ENCODE results near the gene NAV1. TPM values are rescaled to one million over a fixed set of nuclear protein-coding genes. Genes with fewer than 3 reads are reported as not detected.

Gene NAV1
- total and polyA plus RNA-seq, 10 donors: 1.1 to 37.2 (median 20.3) TPM

DNA sequence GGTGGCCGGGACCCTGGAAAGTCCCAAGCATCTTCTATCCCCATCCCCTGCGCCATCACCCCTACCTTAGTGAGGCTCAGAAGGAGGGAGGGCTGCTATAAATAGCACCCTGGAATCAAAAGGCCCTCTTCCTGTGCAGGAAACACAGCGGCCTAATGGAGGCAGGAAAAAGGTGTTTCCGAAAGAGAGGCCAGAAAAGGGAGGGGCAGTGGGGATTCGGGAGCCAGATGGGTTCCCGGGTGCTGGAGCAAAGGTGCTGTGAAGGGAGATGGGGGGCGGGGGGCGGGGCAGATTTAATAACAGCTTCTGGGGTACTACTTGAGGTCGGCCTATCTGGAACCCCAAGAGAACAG is 16.6 kb downstream of the NAV1 start:
- intact Hi-C loops (cut with DNase I; ENCODE audit: low total_unique reads): loop anchor here (5.0 kb wide), 2 partner anchors 147 to 237 kb away; no protein-coding TSS in a partner anchor
- Histone ChIP-seq H3K4me1 (peaks cover 0 to 49% (median 11%) of the 10 kb centered on the region in 6 donors), H3K36me3 (no peaks in the 10 kb centered on the region), H3K27me3 (replicated peaks in 1 of 7) (peaks cover 0 to 8% (median 0%) of the 10 kb centered on the region in 7 donors), H3K27ac (no peak overlapping the region), H3K4me3 (no peak overlapping the region), H3K9me3 (no peaks in the 10 kb centered on the region)
- WGBS, 5 donors: 19 to 30% (median 25%) methylated on average over 9 of the region's 9 CpGs
- no peak for DNase-seq
- no peak for TF ChIP-seq POLR2A (IDR thresholded peaks at IDR 0.05)
- TF ChIP-seq, protein P1, sequence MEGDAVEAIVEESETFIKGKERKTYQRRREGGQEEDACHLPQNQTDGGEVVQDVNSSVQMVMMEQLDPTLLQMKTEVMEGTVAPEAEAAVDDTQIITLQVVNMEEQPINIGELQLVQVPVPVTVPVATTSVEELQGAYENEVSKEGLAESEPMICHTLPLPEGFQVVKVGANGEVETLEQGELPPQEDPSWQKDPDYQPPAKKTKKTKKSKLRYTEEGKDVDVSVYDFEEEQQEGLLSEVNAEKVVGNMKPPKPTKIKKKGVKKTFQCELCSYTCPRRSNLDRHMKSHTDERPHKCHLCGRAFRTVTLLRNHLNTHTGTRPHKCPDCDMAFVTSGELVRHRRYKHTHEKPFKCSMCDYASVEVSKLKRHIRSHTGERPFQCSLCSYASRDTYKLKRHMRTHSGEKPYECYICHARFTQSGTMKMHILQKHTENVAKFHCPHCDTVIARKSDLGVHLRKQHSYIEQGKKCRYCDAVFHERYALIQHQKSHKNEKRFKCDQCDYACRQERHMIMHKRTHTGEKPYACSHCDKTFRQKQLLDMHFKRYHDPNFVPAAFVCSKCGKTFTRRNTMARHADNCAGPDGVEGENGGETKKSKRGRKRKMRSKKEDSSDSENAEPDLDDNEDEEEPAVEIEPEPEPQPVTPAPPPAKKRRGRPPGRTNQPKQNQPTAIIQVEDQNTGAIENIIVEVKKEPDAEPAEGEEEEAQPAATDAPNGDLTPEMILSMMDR (IDR thresholded peaks at IDR 0.05 in 8 of 11, conservative IDR thresholded peaks at IDR 0.05 in 3 of 11): no peak
- TF ChIP-seq POLR2AphosphoS5 (IDR thresholded peaks at IDR 0.05): peak in 1 of 3 donors; percentile 80

DNA sequence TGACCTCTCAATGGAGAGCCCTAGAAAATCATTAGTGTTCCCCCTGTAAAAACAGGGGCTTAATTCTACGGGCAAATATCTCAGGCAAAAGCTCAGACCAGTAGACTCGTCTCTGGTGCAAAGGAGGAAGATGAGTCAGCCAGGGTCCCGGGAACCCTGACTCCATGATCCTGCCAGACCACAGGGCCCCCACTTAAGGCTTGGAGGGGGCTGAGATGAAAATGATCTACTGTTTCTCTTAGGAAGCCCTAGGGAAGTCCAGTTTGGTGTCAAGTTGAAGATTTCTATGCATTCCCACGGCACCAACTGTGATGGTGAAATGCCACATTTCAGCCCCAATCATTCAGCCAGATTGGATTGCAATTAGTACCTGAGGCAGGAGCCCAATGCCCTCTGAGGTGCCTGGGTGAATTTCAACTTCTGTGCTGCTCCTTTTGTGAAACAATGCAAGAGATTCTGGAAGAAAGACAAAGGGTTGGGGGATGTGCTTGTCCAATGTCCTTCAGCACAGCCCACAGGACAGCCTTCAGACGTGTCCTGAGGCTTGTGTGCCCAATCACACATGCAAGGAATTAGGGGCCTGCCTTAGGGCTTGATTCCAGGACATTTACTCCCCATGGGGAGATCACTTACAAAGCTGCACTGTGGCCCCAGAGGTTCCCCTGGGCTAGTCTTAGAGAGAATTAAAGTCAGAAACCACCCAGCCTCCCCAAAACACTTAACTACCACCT is 18.1 kb downstream of the NAV1 start:
- WGBS, 5 donors: 48 to 60% (median 52%) methylated on average over 5 of the region's 5 CpGs
- Histone ChIP-seq H3K4me3 (no peak overlapping the region), H3K27me3 (replicated peaks in 1 of 7) (peaks cover 0 to 8% (median 0%) of the 10 kb centered on the region in 7 donors), H3K27ac (no peak overlapping the region), H3K36me3 (no peaks in the 10 kb centered on the region), H3K4me1 (peaks cover 0 to 49% (median 15%) of the 10 kb centered on the region in 6 donors), H3K9me3 (no peaks in the 10 kb centered on the region)
- intact Hi-C loops (cut with DNase I; ENCODE audit: low total_unique reads): loop anchor here (5.0 kb wide), 2 partner anchors 145 to 235 kb away; no protein-coding TSS in a partner anchor
- TF ChIP-seq, protein P1 (IDR thresholded peaks at IDR 0.05 in 8 of 11, conservative IDR thresholded peaks at IDR 0.05 in 3 of 11): no peak
- TF ChIP-seq POLR2A (IDR thresholded peaks at IDR 0.05) (no peak), POLR2AphosphoS5 (IDR thresholded peaks at IDR 0.05) (no peak)
- DNase-seq: no peak

DNA sequence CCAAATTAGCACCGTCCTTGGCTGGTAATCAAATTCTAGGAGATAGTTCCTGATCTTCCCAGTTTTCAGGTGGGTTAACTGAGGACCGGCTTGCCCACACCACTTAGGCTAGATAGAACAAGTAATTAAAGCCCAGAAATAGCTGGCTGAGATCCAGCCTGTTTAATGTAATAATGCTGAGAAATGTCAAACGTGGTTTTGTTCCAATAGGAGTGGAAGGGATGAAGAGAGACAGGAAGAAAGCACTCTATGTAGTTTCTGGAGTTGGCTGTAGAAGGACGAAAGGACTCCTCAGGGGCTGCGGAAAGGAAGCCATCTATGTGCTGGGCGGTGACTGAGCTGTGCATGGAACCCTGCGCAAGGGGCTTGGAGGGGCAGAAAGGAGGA is 18.6 kb downstream of the NAV1 start:
- Histone ChIP-seq H3K4me3 (no peak overlapping the region), H3K36me3 (no peaks in the 10 kb centered on the region), H3K27ac (no peak overlapping the region), H3K27me3 (replicated peaks in 1 of 7) (peaks cover 0 to 8% (median 0%) of the 10 kb centered on the region in 7 donors), H3K4me1 (peaks cover 0 to 48% (median 15%) of the 10 kb centered on the region in 6 donors), H3K9me3 (no peaks in the 10 kb centered on the region)
- intact Hi-C loops (cut with DNase I; ENCODE audit: low total_unique reads): loop anchor here (5.0 kb wide), 2 partner anchors 145 to 235 kb away; no protein-coding TSS in a partner anchor
- no peak for TF ChIP-seq POLR2AphosphoS5 (IDR thresholded peaks at IDR 0.05)
- no peak for TF ChIP-seq POLR2A (IDR thresholded peaks at IDR 0.05)
- TF ChIP-seq, protein P1 (IDR thresholded peaks at IDR 0.05 in 8 of 11, conservative IDR thresholded peaks at IDR 0.05 in 3 of 11): no peak
- WGBS, 5 donors: 50 to 63% (median 53%) methylated on average over 7 of the region's 7 CpGs
- no peak for DNase-seq

DNA sequence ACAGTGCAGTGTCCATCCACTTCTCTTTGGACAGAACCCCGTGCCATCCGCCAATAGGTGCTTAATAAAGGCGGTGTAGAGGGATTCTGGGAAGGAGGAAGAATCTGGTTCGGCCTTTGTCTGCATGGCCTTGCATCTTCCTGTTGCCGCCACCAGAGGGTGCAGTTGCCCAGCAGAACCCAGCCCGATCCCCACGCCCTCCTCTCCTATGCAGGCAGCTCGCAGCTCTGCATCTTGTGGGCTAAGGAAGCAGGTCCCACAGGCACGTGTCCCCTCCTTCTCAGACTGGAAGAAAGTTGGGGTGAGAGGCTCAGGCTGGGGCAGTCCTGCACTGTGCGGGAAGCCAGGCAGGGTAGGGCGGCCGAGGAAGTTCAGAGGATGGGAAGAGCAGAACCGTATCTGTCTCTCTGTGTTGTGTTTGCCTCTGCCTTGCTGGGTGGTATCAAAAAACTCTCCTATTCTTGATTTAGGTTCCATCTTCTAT is 20.8 kb downstream of the NAV1 start:
- no peaks in the 10 kb centered on the region for H3K9me3 ChIP-seq
- H3K4me3 ChIP-seq: no peak overlapping the region
- H3K27me3 ChIP-seq (replicated peaks in 1 of 7): peaks cover 0 to 8% (median 0%) of the 10 kb centered on the region in 7 donors
- peaks cover 0 to 55% (median 18%) of the 10 kb centered on the region in 6 donors for H3K4me1 ChIP-seq
- intact Hi-C loops (cut with DNase I; ENCODE audit: low total_unique reads): loop anchor here (5.0 kb wide), 2 partner anchors 143 to 233 kb away; no protein-coding TSS in a partner anchor
- H3K36me3 ChIP-seq: no peaks in the 10 kb centered on the region
- TF ChIP-seq POLR2AphosphoS5 (IDR thresholded peaks at IDR 0.05): peak in 2 of 3 donors; percentile 44 to 49
- no peak for TF ChIP-seq POLR2A (IDR thresholded peaks at IDR 0.05)
- TF ChIP-seq, protein P1 (IDR thresholded peaks at IDR 0.05 in 8 of 11, conservative IDR thresholded peaks at IDR 0.05 in 3 of 11): peak; percentile 82 to 97 (median 93)
- H3K27ac ChIP-seq: no peak overlapping the region
- DNase-seq: peak; percentile 93
- 11 to 17% (median 14%) methylated on average over 13 of the region's 13 CpGs for WGBS, 5 donors

Measured in spleen (tissue), 11 donors.